Suprapubic skin (tissue), 4 donors: ENCODE data around the gene AKAP12. TPM values are rescaled to one million over a fixed set of nuclear protein-coding genes. Genes with fewer than 3 reads are reported as not detected.

Source experiments
- DNase-seq, 2 donors: peaks; one replicate each; pipeline ENCODE4 v3.0.0-alpha.2; 2019; ENCODE audit warnings: low spot score in 2 of 2
- H3K27ac ChIP-seq: fragments of 200-600 bp; sonication (generic); one replicate; pipeline ENCODE4 v1.5.1; 2019
- H3K27me3 ChIP-seq: fragments of 200-600 bp; sonication (generic); one replicate; pipeline ENCODE4 v1.5.1; 2019
- H3K36me3 ChIP-seq: fragments of 200-600 bp; sonication (generic); one replicate; pipeline ENCODE4 v1.5.1; 2019
- H3K4me1 ChIP-seq: fragments of 200-600 bp; sonication (generic); one replicate; pipeline ENCODE4 v1.5.1; 2019
- H3K4me3 ChIP-seq: fragments of 200-600 bp; sonication (generic); one replicate; pipeline ENCODE4 v1.5.1; 2019; ENCODE audit warnings: mild to moderate bottlenecking
- H3K9me3 ChIP-seq: fragments of 200-600 bp; sonication (generic); one replicate; pipeline ENCODE4 v1.5.1; 2019
- EP300 ChIP-seq: sonication (generic); formaldehyde crosslinking; IDR thresholded peaks from one replicate; pipeline ENCODE4 v1.6.1; 2017; ENCODE audit warnings: antibody characterized with exemption
- POLR2A ChIP-seq, 2 donors: fragments of 450-650 bp; IDR thresholded peaks; one replicate each; pipeline ENCODE4 v1.6.1; 2017; ENCODE audit warnings: antibody characterized with exemption in 2 of 2, mild to moderate bottlenecking in 2 of 2, moderate library complexity in 2 of 2
- POLR2AphosphoS5 ChIP-seq, 3 donors: sonication (generic); formaldehyde crosslinking; IDR thresholded peaks; one replicate each; pipeline ENCODE4 v1.6.1; 2017; ENCODE audit warnings: antibody characterized with exemption in 3 of 3
- WGBS: methylation state at CpG from one replicate; pipeline ENCODE4 v1.1.5; 2018; 5-methylcytosine and 5-hydroxymethylcytosine counted together
- total RNA-seq, 4 donors: library from RNA; depleted of rRNA; stranded (reverse); fragments of >200 nt; gene quantifications; one replicate each; pipeline ENCODE4 v1.1.0, GENCODE V29; 2016
- TF ChIP-seq, protein P1 (sequence below), 2 donors: fragments of 200-600 bp in 1 of 2; fragments of 450-650 bp in 1 of 2; sonication (generic) in 1 of 2; IDR thresholded peaks; one replicate each; pipeline ENCODE4 v1.5.1; 2016 to 2019; ENCODE audit warnings: antibody characterized with exemption in 2 of 2, mild to moderate bottlenecking in 1 of 2, moderate library complexity in 1 of 2

AKAP12 gene
- total RNA-seq, 4 donors from 2014 or later, result 7.2 to 20.1 (median 11.9) TPM

DNA sequence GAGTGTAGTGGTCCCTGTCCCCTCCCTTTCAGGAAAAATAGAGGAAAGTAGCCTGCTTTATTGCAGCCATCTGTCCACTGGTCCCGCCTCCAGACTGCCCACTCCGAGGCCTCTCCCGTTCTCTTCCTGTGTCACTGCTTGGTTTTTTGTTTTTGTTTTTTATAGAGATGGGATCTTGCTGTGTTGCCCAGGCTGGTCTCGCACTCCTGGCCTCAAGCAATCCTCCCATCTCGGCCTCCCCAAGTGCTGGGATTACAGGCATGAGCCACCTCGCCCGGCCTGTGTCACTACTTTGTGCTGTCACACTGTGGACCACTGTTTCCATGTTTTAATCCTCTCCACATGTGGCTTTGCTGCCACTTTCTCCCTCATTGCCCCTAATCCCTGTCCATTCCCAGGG, 80.4 kb downstream of the AKAP12 start:
- H3K27me3 ChIP-seq, result no peaks in the 10 kb centered on the region

DNA sequence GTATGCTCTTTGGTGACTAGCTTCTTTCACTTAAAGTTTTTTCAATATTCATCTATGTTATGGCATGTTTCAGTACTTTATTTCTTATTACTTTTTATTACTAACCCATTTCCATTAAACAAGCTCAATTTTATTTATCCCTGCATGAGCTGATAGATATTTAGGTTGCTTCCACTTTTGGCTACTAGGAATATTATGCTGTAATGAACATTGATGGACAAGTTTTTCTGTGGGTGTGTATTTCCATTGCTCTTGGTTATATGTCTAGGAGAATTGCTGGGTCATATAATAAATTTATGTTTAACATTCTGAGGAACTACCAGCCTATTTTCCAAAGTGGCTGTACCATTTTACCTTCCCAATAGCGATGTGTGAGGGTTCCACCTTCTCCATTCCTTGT, 81.7 kb downstream of the AKAP12 start:
- 95% methylated on average over 1 of the region's 1 CpG for WGBS
- H3K4me1 ChIP-seq, result peaks cover 21% of the 10 kb centered on the region
- no peak for DNase-seq
- no peaks in the 10 kb centered on the region for H3K27me3 ChIP-seq
- H3K36me3 ChIP-seq, result no peaks in the 10 kb centered on the region
- H3K9me3 ChIP-seq, result no peaks in the 10 kb centered on the region
- H3K4me3 ChIP-seq, result no peak overlapping the region
- TF ChIP-seq POLR2AphosphoS5 (IDR thresholded peaks at IDR 0.05) (no peak), EP300 (no peak), POLR2A (IDR thresholded peaks at IDR 0.05) (no peak)
- TF ChIP-seq, protein P1, sequence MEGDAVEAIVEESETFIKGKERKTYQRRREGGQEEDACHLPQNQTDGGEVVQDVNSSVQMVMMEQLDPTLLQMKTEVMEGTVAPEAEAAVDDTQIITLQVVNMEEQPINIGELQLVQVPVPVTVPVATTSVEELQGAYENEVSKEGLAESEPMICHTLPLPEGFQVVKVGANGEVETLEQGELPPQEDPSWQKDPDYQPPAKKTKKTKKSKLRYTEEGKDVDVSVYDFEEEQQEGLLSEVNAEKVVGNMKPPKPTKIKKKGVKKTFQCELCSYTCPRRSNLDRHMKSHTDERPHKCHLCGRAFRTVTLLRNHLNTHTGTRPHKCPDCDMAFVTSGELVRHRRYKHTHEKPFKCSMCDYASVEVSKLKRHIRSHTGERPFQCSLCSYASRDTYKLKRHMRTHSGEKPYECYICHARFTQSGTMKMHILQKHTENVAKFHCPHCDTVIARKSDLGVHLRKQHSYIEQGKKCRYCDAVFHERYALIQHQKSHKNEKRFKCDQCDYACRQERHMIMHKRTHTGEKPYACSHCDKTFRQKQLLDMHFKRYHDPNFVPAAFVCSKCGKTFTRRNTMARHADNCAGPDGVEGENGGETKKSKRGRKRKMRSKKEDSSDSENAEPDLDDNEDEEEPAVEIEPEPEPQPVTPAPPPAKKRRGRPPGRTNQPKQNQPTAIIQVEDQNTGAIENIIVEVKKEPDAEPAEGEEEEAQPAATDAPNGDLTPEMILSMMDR (IDR thresholded peaks at IDR 0.05), result no peak
- no peak overlapping the region for H3K27ac ChIP-seq

More for the DNA sequence above, 80.4 kb downstream of the AKAP12 start:
- H3K4me1 ChIP-seq, result peaks cover 16% of the 10 kb centered on the region
- no peak overlapping the region for H3K27ac ChIP-seq
- H3K36me3 ChIP-seq, result no peaks in the 10 kb centered on the region
- no peak overlapping the region for H3K4me3 ChIP-seq
- 91% methylated on average over 7 of the region's 7 CpGs for WGBS
- TF ChIP-seq POLR2AphosphoS5 (IDR thresholded peaks at IDR 0.05) (no peak), POLR2A (IDR thresholded peaks at IDR 0.05) (no peak), EP300 (no peak)
- TF ChIP-seq, protein P1 (IDR thresholded peaks at IDR 0.05), result no peak
- H3K9me3 ChIP-seq, result no peaks in the 10 kb centered on the region
- no peak for DNase-seq

DNA sequence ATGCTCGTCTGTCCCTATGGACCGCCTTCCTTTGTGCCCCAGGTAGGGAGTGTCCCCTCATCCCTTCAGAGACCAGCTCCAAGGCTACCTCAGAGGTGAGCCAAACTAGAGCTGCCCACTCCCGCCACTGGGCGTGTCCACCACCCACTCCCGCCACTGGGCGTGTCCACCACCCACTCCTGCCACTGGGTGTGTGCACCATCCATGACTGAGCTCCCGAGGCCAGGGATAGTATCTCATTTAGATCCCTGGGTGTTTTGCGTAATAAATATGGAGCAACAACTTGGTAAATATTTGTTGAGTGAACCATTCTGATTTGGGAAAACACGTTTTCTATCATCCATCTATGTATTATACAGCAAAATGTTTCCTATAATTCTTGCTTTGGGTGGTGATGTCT, 82.8 kb downstream of the AKAP12 start:
- H3K9me3 ChIP-seq, result no peaks in the 10 kb centered on the region
- H3K27me3 ChIP-seq, result no peaks in the 10 kb centered on the region
- no peak overlapping the region for H3K4me3 ChIP-seq
- no peaks in the 10 kb centered on the region for H3K36me3 ChIP-seq
- DNase-seq, result no peak
- WGBS, result 78% methylated on average over 9 of the region's 9 CpGs
- TF ChIP-seq POLR2A (IDR thresholded peaks at IDR 0.05) (no peak), POLR2AphosphoS5 (IDR thresholded peaks at IDR 0.05) (no peak), EP300 (no peak)
- TF ChIP-seq, protein P1 (IDR thresholded peaks at IDR 0.05), result no peak
- peaks cover 21% of the 10 kb centered on the region for H3K4me1 ChIP-seq
- H3K27ac ChIP-seq, result no peak overlapping the region

DNA sequence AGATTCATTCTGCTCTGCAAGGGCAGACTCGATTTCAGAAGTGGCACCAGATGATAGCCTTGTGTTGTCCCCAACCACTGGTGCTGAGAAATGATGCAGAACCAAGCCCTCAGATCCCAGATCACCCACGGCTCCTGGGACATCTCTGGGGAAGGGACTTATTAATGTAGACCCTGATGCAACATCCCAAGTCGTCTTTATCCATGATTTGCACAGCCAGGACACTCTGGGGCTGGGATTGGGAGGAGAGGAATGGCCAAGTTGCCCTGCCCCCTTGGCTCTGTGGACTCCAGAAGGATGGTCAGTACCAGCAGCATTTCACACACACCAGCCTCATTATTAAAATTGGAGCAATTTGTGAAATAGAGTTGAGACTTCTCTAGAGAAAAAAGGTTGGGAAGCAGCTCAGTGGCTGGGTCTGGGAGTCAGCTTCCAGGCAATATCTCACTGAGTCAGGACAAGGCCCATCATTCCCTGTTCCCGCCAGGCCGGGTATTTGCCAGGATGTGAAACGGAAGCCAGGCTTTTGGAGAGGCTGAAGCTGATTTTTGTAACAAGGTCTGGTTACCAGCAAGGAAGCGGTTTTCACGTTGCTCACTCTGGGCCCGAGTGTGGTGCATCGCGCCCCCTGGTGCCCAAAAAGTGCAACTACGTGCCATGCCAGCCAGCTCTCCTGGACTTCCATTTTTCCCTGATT, 84.2 kb downstream of the AKAP12 start:
- 18% methylated on average over 11 of the region's 12 CpGs for WGBS
- no peak overlapping the region for H3K27ac ChIP-seq
- H3K27me3 ChIP-seq, result no peaks in the 10 kb centered on the region
- no peaks in the 10 kb centered on the region for H3K36me3 ChIP-seq
- no peaks in the 10 kb centered on the region for H3K9me3 ChIP-seq
- peaks cover 21% of the 10 kb centered on the region for H3K4me1 ChIP-seq
- peak in 1 of 3 donors; percentile 55 for TF ChIP-seq POLR2AphosphoS5 (IDR thresholded peaks at IDR 0.05)
- TF ChIP-seq POLR2A (IDR thresholded peaks at IDR 0.05), result no peak
- TF ChIP-seq EP300, result no peak
- TF ChIP-seq, protein P1 (IDR thresholded peaks at IDR 0.05), result peak; percentile 86 to 96
- DNase-seq, result peak; percentile 90 to 91
- H3K4me3 ChIP-seq, result no peak overlapping the region

DNA sequence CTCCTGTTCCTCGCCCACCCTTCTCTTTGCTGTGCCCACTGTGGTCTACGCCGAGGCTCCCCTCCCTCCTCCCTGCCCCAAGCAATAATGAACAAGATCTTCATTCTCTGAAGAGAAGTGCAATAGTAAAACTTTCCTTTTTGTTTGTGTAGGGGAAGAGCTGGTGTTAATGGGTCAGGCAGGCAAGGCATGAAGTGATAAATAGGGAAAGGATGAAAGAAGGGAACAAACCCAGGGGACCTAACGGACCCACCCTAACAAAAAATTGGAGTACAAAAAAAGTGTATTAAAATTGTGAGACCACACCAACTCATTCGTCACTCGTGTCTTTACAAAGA, 84.7 kb downstream of the AKAP12 start:
- Histone ChIP-seq H3K4me3 (no peak overlapping the region), H3K9me3 (no peaks in the 10 kb centered on the region), H3K27ac (no peak overlapping the region), H3K27me3 (no peaks in the 10 kb centered on the region), H3K4me1 (peaks cover 21% of the 10 kb centered on the region), H3K36me3 (no peaks in the 10 kb centered on the region)
- no peak for DNase-seq
- 27% methylated on average over 6 of the region's 6 CpGs for WGBS
- no peak for TF ChIP-seq POLR2A (IDR thresholded peaks at IDR 0.05)
- TF ChIP-seq, protein P1 (IDR thresholded peaks at IDR 0.05), result no peak
